Right forelimb (tissue), 1 donor: ENCODE data around the gene IKBKE.
A peak's percentile ranks its signal among the peaks of the same experiment; 100 is the strongest.
"Not testable (repeated sequence)": the region's sequence is repeated elsewhere in the genome, so short reads cannot be mapped to it uniquely, and the experiment has no call there.

Experiments
- DNase-seq: peaks from one replicate; pipeline ENCODE4 v3.0.0-alpha.2; 2018

The IKBKE gene

DNA sequence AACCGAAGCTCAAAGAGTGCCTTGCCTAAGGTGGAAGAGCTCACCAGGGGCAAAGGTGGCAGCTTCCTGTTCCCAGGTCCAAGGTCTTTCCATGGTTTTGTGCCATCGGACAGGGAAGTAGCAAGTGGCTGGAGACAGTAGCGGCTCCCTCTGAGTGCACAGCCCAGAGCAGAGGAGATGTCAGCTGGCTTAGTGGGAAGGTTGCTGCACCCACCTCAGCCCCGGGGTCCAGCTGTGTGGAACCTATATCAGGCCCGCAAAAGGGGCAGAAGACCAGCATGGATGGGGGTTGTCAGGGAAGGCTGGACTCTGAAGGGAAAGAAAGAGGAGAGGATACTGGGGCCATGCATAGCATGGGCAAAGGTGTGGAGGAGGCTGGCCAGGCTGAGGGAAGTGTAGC, 6.8 kb downstream of the IKBKE start:
- no peak for DNase-seq

DNA sequence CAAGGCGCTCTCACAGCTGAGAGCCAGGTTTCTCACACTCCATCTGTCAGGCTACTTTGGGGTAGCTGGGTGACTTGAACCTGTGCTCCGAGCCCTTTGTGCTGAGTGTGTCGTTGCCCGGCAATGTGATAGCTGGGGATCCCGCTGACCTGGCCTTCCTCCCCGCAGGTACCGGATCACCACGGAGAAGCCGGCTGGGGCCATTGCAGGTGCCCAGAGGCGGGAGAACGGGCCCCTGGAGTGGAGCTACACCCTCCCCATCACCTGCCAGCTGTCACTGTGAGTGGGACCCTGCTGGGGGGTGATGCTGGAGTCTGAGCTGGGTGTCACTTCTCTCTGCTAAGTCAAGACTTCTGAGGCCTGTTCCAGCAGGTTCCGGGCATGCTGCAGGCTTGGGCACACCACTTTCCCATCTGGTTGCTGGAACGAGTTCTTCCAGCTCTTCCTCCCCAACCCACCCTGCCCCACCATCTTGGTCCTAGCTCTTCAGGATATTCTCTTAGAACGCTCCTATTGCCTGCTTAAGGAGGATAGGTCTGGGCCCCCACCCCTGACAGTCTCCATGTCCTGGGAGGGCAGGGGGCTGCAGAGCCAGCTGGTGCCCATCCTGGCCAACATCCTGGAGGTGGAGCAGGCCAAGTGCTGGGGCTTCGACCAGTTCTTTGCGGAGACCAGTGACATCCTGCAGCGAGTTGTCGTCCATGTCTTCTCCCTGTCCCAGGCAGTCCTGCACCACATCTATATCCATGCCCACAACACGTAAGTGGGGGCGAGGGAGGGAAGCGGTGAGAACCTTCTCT, 7.5 kb downstream of the IKBKE start:
- no peak for DNase-seq

DNA sequence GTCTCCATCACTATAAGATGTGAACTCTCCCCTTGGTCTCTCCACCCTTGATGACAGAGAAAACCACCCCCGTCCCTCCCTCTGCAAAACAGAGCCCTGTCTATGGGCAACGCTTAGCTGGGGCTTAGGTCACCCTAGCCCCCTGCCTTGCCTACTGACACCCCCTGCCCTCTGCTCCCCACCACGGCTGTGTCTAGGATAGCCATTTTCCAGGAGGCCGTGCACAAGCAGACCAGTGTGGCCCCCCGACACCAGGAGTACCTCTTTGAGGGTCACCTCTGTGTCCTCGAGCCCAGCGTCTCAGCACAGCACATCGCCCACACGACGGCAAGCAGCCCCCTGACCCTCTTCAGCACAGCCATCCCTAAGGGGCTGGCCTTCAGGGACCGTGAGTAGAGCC, 8.5 kb downstream of the IKBKE start:
- DNase-seq, result no peak

DNA sequence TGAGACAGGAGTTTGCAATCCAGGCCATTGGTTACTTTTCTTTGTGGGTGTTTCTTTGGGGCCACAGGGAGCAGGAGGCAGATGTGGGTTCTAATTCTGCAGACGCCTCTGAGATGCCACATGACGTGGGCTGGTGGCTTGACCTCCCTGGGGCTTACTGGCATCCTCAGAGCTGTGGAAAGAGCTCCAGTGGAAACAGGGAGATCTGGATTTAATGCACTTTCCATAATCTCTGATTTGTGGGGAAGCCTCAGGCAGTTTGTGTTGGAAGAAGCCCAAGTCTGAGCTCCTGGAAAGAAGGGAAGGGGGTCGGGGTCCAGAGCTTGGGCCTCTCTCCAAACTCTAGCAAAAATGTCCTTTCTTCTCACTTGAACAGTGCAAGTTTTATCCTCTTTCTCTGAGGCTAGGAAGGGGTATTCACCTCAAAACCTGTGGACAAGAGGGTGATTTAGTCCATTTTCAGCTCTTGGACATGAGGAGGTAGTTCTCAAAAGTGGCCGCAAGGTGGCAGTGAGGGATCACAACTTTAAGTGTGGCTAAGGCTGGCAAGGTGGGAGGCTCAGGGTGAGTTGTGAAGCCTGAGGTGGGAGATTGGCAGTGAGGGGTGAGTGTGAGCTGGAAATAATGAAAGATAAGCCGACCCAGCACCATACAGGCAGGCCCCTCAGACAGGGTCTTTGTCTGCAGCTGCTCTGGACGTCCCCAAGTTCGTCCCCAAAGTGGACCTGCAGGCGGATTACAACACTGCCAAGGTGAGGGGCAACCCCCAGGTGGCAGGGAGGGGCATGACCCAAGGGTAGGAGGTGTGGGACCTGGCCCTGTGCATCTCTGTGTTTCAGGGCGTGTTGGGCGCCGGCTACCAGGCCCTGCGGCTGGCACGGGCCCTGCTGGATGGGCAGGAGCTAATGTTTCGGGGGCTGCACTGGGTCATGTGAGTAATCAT, 9.2 kb downstream of the IKBKE start:
- DNase-seq, result peak; percentile 78

DNA sequence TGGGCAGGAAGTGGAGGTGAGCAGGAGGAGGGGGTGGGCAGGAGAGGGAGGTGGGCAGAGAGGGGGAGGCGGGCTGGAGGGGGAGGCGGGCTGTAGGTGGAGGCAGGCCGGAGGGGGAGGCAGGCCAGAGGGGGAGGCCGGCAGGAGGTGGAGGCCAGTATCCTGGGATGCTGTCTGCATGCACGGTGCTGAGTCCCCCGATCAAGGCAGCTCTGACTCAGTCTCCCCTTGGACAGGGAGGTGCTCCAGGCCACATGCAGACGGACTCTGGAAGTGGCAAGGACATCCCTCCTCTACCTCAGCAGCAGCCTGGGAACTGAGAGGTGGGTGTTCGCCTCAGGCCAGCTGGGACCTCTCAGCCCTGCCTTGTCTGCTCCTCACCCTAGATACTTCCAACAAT, 9.9 kb downstream of the IKBKE start:
- DNase-seq, result no peak

DNA sequence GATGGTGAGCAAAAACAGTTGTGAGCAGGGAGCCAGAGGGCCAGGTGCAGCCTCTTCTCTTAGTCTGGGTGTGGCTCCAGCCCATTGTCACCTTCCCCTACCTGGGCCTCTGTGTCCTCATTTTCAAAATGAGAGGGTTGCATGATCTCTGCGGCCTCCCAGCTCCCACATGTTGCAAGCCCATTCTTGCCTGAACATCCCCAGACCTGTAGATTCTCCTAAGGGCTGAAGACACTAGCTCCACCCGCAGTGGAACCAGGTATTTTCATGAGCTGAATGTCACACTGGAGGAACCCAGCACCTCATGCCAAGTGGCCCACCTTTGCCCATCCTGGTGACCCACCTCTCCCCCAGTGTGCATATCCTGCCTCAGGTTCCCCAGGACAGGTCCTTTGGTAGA, 12.3 kb downstream of the IKBKE start:
- no peak for DNase-seq

DNA sequence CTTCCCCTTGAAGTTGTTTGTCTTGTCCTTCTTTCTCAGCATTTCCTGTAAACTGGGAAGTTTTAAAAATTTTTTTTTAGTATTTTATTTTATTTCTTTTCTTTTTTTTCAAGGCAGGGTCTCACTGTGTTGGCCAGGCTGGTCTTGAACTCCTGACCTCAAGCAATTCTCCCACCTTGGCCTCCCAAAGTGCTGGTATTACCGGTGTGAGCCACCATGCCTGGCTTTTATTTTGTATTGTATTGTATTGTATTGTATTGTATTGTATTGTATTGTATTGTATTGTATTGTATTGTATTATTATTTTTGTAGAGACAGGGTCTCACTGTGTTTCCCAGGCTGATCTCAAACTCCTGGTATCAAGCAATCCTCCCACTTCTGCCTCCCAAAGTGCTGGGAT, 13.6 kb downstream of the IKBKE start:
- not testable (repeated sequence) for DNase-seq

DNA sequence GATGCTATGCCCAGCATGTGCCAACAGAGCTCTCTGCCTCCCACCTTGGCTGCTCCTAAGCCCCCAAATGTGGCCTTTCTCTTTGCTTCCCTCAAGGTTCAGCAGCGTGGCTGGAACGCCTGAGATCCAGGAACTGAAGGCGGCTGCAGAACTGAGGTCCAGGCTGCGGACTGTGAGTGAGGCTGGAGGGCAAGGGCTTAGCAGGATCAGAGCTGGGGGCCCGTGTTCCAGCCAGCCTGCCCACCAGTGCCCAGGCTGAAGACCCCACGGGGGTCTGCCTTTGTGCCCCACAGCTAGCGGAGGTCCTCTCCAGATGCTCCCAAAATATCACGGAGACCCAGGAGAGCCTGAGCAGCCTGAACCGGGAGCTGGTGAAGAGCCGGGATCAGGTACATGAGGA, 14.6 kb downstream of the IKBKE start:
- no peak for DNase-seq

DNA sequence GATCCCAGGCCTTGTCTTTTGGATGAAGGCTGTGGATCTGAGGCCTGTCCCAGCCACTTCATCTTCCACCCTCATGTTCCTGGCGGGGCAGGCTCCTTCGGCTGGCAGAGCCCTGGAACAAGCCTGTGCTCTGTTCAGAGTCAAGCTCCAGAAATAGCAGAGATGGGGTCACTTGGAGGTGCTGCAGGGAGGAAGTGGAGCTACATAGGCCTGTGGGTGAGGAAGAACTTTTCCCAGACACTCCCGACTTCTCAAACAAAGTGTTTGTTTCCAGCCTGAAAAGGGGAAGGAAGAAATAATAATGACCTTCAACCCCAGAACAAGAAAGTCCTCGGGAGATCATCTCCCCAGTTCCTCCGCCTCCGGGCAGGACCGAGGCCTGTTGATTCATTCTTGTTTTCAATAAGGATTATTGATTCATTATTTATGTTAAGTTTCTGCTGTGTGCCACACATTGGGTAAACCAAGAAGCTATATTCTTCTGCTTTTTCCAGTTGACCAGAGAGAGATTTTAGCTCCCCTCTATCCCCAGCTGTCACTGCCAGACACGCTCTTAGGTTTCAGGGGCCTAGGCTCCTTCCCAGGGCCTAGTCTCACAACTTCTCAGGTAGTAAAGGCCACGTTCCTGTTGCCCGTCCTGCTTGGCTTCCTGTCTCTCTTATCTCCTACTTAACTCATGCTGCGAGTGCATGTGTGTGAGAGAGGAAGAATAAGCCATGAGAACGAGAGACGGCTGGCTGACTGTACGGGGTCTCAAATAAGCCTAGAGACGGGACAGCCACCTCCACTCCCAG, 16.9 kb downstream of the IKBKE start:
- no peak for DNase-seq

DNA sequence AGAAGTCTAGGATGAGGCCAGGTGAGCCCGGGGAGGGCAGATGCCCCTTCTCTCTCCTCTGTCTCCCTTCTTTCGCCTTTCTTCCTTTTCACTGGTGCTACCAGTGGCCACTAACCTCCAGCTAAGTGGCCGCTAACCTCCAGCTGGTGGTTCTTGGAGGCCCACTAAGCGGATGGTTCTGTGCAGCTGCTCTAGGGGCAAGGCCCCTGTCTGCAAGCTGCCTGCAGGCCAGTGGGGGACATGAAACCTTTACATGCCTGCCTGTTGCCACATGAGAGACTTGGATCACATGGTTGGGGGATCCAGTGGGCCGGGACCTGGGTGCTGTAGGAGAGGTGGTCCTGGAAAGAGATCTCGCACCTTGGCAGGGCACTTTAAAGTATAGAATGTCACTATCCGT, 17.7 kb downstream of the IKBKE start:
- no peak for DNase-seq

DNA sequence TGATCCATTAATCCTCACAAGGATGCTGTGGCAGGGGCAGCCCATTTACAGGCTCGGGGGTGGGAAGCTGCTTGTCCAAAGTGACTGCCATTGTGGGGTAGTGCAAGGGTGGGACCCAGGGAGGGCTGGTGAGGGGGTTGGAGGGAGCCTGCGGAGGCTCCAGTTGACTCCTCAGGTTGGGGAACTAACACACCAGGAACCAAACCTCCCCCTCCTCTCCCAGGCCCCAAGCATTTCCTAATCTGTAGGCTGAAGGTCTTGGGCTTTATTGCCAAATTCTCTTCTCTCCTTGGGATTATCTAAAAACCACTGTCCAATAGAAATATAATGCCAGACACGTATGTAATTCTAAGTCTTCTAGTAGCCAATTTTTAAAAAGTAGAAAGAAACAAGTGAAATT, 18.2 kb downstream of the IKBKE start:
- no peak for DNase-seq

DNA sequence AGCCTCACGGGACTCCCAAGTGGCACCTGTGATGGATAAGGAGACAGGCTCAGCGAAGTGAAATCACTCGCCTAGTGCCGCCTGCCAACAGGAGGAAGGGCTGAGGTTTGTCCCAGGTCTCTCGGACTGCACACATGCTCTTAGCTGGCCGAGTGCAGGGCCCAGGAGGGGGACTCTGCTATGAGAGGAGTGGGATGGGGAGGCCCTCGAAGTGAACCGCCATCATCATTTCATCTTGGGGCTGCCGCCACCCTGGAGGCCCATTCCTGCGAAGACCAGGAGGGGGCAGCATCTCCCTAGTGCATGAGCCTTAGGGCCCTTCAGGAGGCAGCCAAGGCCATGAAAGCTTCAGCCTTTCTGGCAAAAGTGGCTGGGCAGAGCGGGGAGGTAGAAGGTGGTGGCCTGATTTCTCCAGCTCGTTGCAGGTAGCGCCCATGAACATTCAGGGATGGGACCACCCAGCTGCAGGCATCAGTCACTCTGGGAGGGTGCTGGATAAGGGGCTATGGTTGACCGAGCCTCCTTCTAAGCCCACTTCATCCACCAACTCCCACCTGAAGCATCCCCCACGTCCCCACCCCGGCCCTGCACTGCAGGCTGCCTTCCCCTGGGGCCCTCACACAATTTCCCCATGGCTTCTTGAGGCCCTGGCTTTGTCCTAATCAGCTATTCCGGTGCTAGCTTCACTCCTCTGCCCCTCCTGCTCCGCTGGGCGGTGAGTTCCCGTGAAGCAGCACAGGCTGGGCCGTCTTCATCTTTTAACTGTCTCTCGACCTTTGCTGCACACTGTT, 19.9 kb downstream of the IKBKE start:
- peak; percentile 83 for DNase-seq

DNA sequence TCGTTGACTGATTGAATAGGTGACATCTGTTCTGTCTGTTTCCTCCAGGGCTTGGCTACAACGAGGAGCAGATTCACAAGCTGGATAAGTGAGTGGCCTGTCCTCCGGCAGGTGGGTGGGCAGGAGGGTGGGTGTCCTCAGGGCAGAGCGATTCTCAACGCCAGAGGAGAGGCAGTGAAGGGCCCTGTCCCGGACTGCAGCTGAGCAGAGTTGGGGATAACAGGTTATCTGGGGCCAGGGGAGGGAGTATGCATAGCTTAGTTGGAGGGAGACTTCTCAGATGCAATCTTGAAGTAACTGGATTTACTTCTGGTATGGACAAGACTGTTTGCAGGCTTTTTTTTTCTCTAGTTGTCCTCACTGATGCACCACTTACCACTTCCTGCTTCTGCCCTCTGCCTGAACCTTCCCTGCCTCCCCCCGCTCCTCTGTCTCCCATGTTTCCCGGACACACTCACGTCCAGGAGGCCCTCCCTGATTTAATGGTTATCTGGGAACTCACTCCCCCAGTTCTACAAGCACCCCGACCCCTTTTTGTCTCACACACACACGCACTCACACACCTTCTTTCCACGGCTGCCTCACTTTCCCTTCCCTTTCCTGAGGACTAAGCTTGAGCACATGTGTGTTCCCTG, 20.6 kb downstream of the IKBKE start:
- DNase-seq, result no peak

DNA sequence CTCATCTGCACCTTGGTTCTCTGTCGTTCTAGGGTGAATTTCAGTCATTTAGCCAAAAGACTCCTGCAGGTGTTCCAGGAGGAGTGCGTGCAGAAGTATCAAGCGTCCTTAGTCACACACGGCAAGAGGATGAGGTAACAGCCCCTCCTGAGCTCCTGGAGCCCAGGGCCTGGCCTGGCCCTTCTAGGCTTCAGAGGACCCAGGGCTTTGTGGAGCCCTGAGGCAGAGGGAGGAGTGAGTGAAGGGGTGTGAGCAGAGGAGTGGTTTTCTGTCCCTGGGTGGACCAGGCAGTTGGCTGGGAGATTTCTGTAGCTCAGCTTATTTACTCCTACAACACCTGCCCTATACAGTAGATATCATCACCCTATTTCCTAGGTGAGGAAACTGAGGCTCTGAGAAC, 21.3 kb downstream of the IKBKE start:
- no peak for DNase-seq

DNA sequence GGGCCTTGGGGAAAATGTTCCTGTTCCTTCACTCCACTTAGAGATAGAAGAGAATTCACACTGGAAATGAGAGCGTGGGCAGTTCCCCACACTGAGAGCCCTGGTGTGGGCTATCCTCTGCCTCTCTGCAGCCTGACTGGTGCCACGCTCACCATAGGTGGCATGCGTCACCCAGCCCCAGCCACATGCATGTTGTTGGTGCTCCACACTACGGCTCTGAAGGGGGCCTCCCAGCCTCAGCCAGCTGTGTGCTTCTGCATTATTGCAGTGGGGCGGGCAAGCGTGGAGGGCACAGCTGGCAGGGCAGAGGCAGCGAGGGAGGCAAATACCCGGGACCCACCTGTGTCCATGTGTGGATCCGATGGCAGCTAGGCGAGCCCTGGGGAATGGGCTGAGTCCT, 22.3 kb downstream of the IKBKE start:
- no peak for DNase-seq

DNA sequence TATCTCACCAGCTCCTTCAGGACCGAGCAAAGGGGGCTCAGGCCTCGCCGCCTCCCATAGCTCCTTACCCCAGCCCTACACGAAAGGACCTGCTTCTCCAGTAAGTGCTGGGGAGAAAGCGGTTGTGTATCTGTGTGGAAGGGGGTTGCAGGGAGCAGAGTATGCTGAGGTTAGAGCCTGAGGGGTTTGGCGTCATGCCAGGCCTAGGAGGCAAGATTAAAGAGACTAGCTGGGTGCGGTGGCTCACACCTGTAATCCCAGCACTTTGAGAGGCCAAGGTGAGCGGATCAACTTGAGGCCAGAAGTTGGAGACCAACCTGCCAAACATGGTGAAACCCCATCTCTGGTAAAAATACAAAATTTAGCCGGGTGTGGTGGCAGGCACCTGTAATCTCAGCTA, 23.0 kb downstream of the IKBKE start:
- DNase-seq, result no peak

DNA sequence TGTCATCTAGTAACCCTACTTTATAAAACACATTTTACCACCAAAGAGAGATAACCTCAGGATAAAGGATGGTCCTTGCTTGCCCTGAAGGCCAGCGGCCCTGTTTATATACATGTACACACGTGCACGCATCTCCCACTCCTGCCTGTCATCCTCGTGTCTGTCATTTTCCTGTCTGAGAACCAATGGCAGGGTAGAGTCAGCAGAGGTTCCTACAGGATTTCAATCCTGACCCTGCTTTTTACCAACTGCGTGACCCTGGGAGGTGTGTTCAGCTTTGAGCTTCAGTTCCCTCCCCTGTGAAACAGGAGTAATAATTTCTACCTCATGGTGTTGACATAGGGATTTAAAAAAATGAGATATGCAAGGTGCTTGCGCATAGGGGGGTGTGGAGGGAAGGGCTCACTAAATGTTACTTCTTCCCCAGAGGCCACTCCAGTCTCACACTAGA, 24.8 kb downstream of the IKBKE start:
- no peak for DNase-seq

DNA sequence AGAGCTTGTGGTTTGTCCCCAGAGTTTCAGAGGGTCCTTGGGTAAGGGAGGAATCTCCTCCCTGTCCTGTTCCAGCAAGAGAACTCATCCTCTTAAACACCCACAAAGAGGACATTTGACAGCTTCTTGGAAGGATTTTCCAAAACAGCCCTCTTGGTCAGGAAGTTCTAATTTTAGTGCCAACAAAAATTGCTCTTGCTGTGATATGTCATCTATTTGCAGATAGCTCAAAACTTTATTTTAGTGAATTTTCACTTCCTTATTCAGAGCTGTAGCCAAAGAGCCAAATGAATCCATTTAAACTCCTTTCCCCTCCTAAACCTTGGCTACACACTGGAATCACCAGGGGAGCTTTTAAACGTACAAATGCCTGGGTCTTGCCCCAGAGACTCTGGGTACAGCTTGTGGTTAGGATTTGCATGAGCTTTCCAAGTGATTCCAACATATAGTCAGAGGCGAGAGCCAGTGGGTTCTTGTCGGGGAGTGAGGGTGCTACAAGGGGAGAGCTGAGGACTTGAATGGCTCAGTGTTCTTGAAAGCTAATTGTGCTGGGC, 25.3 kb downstream of the IKBKE start:
- DNase-seq, result no peak

DNA sequence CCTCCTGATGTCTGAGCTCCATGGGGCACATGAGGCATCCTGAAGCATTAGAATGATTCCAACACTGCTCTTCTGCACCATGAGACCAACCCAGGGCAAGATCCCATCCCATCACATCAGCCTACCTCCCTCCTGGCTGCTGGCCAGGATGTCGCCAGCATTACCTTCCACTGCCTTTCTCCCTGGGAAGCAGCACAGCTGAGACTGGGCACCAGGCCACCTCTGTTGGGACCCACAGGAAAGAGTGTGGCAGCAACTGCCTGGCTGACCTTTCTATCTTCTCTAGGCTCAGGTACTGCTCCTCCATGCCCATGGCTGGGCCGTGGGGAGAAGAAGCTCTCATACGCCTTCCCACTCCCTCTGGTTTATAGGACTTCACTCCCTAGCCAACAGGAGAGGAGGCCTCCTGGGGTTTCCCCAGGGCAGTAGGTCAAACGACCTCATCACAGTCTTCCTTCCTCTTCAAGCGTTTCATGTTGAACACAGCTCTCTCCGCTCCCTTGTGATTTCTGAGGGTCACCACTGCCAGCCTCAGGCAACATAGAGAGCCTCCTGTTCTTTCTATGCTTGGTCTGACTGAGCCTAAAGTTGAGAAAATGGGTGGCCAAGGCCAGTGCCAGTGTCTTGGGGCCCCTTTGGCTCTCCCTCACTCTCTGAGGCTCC, 26.0 kb downstream of the IKBKE start:
- DNase-seq, result no peak

DNA sequence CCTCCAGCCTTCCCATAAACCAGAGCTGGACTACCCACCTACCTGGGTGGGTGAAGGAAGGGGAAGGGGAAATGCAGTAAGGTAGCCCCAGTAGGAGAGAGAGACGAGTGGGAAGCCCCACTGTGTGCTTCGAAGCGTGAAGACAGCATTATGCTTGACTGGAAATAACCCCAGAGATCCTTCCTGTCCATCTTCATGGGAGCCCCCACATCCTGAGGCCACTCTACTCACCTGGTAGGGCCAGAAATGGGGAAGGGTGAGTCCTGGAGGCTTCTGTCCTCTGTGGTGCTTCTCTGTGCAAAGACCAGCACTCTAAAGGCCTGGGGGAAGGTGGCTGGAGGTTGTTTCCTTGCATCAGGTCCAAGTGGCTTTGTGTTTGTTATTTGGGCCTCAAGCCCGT, 27.1 kb downstream of the IKBKE start:
- no peak for DNase-seq

DNA sequence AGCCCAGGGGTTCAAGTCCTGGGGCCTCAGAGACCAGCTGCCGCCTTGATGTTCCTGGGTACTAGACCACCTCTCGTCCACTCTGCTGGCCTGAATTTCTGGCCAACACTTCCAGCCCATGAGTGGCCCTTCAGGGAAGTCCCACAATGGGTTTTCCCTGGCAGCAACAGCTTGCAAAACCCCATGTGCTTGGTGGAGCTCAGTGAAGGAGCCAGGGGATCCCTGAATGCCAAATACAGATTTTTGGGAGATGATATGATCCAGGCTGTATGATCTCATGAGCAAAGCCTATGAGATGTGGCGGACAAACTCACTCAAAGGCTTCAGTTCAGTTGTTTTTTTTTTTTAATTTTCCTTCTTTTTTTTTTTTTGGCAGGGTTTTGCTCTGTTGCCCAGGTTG, 27.5 kb downstream of the IKBKE start:
- no peak for DNase-seq
